IMR-90 (cell line): ENCODE results near the gene PRXL2B. TPM values are rescaled to one million over a fixed set of nuclear protein-coding genes. Genes with fewer than 3 reads are reported as not detected.

Experiments used
- ATAC-seq: fragments of 200-7000 bp; cut with Tn5 transposase; 2 replicates; pipeline ENCODE4 v1.9.1; 2020; ENCODE audit warnings: low read depth, mild to moderate bottlenecking, moderate library complexity
- BruUV-seq: library from RNA; stranded (reverse); fragments of 400-500 nt; replicated peaks from 2 replicates; lab custom pipeline; 2021; lab: Mats Ljungman, UMichigan
- CTCF ChIA-PET: fragments of 300-600 bp; formaldehyde crosslinking; extraction: SDS; loops from one replicate; lab custom pipeline; 2021; ENCODE audit warnings: antibody characterized with exemption; lab: Yijun Ruan, JAX
- POLR2A ChIA-PET: fragments of 300-600 bp; sonication (Branson Sonifier 250); formaldehyde crosslinking; loops from one replicate; lab custom pipeline; 2022; ENCODE audit warnings: antibody characterized with exemption; ENCODE audit not compliant: unreplicated experiment; lab: Charles Lee
- DNase-seq: peaks from one replicate; pipeline ENCODE4 v3.0.0; 2013
- H2AFZ ChIP-seq: replicated peaks from 2 replicates; pipeline ENCODE3; 2013; ENCODE audit warnings: low read length, mild to moderate bottlenecking; ENCODE audit not compliant: poor library complexity
- H2AK5ac ChIP-seq: 2 replicates; pipeline ENCODE4 v1.6.1; 2013; ENCODE audit warnings: low read depth, low read length, inconsistent platforms
- H2AK9ac ChIP-seq: replicated peaks from 2 replicates; pipeline ENCODE3; 2013; ENCODE audit warnings: mild to moderate bottlenecking, low read depth, low read length, moderate library complexity; ENCODE audit not compliant: poor library complexity
- H2BK120ac ChIP-seq: 2 replicates; pipeline ENCODE4 v1.6.1; 2013; ENCODE audit warnings: low read depth, low read length, inconsistent platforms
- H2BK15ac ChIP-seq: 3 replicates; pipeline ENCODE4 v1.6.1; 2013; ENCODE audit warnings: low read depth, low read length, inconsistent platforms
- H2BK20ac ChIP-seq: 2 replicates; pipeline ENCODE4 v1.6.1; 2013; ENCODE audit warnings: low read depth, mild to moderate bottlenecking, inconsistent platforms, low read length, moderate library complexity
- H2BK5ac ChIP-seq: 2 replicates; pipeline ENCODE4 v1.6.1; 2013; ENCODE audit warnings: mild to moderate bottlenecking, low read depth, low read length, inconsistent platforms; ENCODE audit not compliant: poor library complexity, severe bottlenecking
- H3K14ac ChIP-seq: replicated peaks from 2 replicates; pipeline ENCODE4 v1.6.1; 2013; ENCODE audit warnings: low read depth, low read length, inconsistent platforms
- H3K18ac ChIP-seq: 2 replicates; pipeline ENCODE4 v1.6.1; 2013; ENCODE audit warnings: low read depth, low read length, control low read depth
- H3K23ac ChIP-seq: 2 replicates; pipeline ENCODE4 v1.6.1; 2013; ENCODE audit warnings: low read depth, low read length, inconsistent platforms
- H3K27ac ChIP-seq: 2 replicates; pipeline ENCODE4 v1.5.1; 2013; ENCODE audit warnings: mild to moderate bottlenecking, control low read depth, low read length; ENCODE audit not compliant: insufficient read depth
- H3K27me3 ChIP-seq: 2 replicates; pipeline ENCODE4 v1.6.1; 2013; ENCODE audit warnings: low read length; ENCODE audit not compliant: control insufficient read depth, insufficient read depth
- H3K36me3 ChIP-seq: 2 replicates; pipeline ENCODE4 v1.6.1; 2013; ENCODE audit warnings: low read length, mixed read lengths; ENCODE audit not compliant: control insufficient read depth, insufficient read depth
- H3K4ac ChIP-seq: 2 replicates; pipeline ENCODE4 v1.6.1; 2013; ENCODE audit warnings: low read depth, low read length, inconsistent platforms
- H3K4me1 ChIP-seq: 2 replicates; pipeline ENCODE4 v1.6.1; 2013; ENCODE audit warnings: low read length, mixed read lengths; ENCODE audit not compliant: control insufficient read depth, insufficient read depth
- H3K4me2 ChIP-seq: 2 replicates; pipeline ENCODE4 v1.6.1; 2013; ENCODE audit warnings: low read depth, mild to moderate bottlenecking, control low read depth, low read length, moderate library complexity
- H3K4me3 ChIP-seq: 2 replicates; pipeline ENCODE4 v1.5.1; 2013; ENCODE audit warnings: low read depth, mild to moderate bottlenecking, control low read depth, low read length, moderate library complexity; ENCODE audit not compliant: insufficient read depth
- H3K56ac ChIP-seq: 2 replicates; pipeline ENCODE4 v1.6.1; 2013; ENCODE audit warnings: low read length, inconsistent platforms; ENCODE audit not compliant: insufficient read depth; ENCODE audit errors: extremely low read depth
- H3K79me1 ChIP-seq, 2 experiments: 2 replicates each; pipeline ENCODE4 v1.6.1; 2013; ENCODE audit warnings: low read length in 2 of 2, inconsistent platforms in 1 of 2, low read depth in 1 of 2
- H3K9ac ChIP-seq: 2 replicates; pipeline ENCODE4 v1.6.1; 2013; ENCODE audit warnings: low read depth, low read length, control low read depth
- H3K9me1 ChIP-seq: 2 replicates; pipeline ENCODE4 v1.6.1; 2013; ENCODE audit warnings: low read length, inconsistent platforms; ENCODE audit not compliant: insufficient read depth
- H3K9me3 ChIP-seq: 2 replicates; pipeline ENCODE4 v1.6.1; 2013; ENCODE audit warnings: low read length; ENCODE audit not compliant: control insufficient read depth, insufficient read depth
- H4K20me1 ChIP-seq: 2 replicates; pipeline ENCODE4 v1.6.1; 2013; ENCODE audit warnings: low read length, inconsistent platforms; ENCODE audit not compliant: insufficient read depth
- H4K5ac ChIP-seq: 2 replicates; pipeline ENCODE4 v1.6.1; 2013; ENCODE audit warnings: mild to moderate bottlenecking, low read depth, low read length, control low read depth
- H4K8ac ChIP-seq, 2 experiments: 2 replicates each; pipeline ENCODE4 v1.6.1; 2013; ENCODE audit warnings: low read depth in 2 of 2, low read length in 2 of 2, control low read depth in 1 of 2, inconsistent platforms in 1 of 2
- H4K91ac ChIP-seq: 2 replicates; pipeline ENCODE4 v1.6.1; 2013; ENCODE audit warnings: low read depth, low read length, inconsistent platforms; ENCODE audit not compliant: insufficient read depth
- BHLHE40 ChIP-seq: fragments of 150-350 bp; IDR thresholded peaks from 2 replicates; pipeline ENCODE4 v1.6.1; 2016; ENCODE audit warnings: mild to moderate bottlenecking, low read depth, low read length
- CEBPB ChIP-seq: IDR thresholded peaks from 2 replicates; pipeline ENCODE4 v1.6.1; 2012; ENCODE audit warnings: low read depth, low read length, improper control_type of control experiment
- CHD1 ChIP-seq: IDR thresholded peaks from 2 replicates; pipeline ENCODE4 v1.6.1; 2012; ENCODE audit warnings: low read depth, low read length, improper control_type of control experiment
- CTCF ChIP-seq: conservative IDR thresholded peaks from 2 replicates; pipeline ENCODE4 v1.5.1; 2012; ENCODE audit warnings: mild to moderate bottlenecking, low read depth, low read length, improper control_type of control experiment
- ELK1 ChIP-seq: fragments of 150-350 bp; IDR thresholded peaks from 2 replicates; pipeline ENCODE4 v1.6.1; 2016; ENCODE audit warnings: low read depth, mild to moderate bottlenecking, low read length, moderate library complexity, borderline replicate concordance
- FOS ChIP-seq: fragments of 150-350 bp; IDR thresholded peaks from 2 replicates; pipeline ENCODE4 v1.6.1; 2016; ENCODE audit warnings: low read depth, low read length
- MAFK ChIP-seq: IDR thresholded peaks from 2 replicates; pipeline ENCODE4 v1.6.1; 2012; ENCODE audit warnings: low read depth, low read length, improper control_type of control experiment
- MAZ ChIP-seq: IDR thresholded peaks from 2 replicates; pipeline ENCODE4 v1.6.1; 2012; ENCODE audit warnings: low read depth, mild to moderate bottlenecking, low read length, improper control_type of control experiment, moderate library complexity, borderline replicate concordance
- MXI1 ChIP-seq: IDR thresholded peaks from 2 replicates; pipeline ENCODE4 v1.6.1; 2012; ENCODE audit warnings: low read depth, mild to moderate bottlenecking, low read length, moderate library complexity, borderline replicate concordance
- NFE2L2 ChIP-seq: fragments of 150-350 bp; IDR thresholded peaks from 2 replicates; pipeline ENCODE4 v1.6.1; 2016; ENCODE audit warnings: low read depth, mild to moderate bottlenecking, low read length
- RAD21 ChIP-seq: IDR thresholded peaks from 2 replicates; pipeline ENCODE4 v1.6.1; 2012; ENCODE audit warnings: low read length, improper control_type of control experiment
- RCOR1 ChIP-seq: IDR thresholded peaks from 2 replicates; pipeline ENCODE4 v1.6.1; 2012; ENCODE audit warnings: mild to moderate bottlenecking, low read length, improper control_type of control experiment; ENCODE audit not compliant: insufficient replicate concordance
- RFX5 ChIP-seq: IDR thresholded peaks from 2 replicates; pipeline ENCODE4 v1.8.0; 2012; ENCODE audit warnings: low read depth, mild to moderate bottlenecking, low read length, moderate library complexity
- SMC3 ChIP-seq: fragments of 150-350 bp; IDR thresholded peaks from 2 replicates; pipeline ENCODE4 v1.6.1; 2016; ENCODE audit warnings: low read depth, mild to moderate bottlenecking, antibody characterized with exemption, low read length, moderate library complexity
- WGBS, 2 experiments: methylation state at CpG; one replicate each; pipeline versions ENCODE4 v1.1.5 to v1.1.7; 2013; ENCODE audit warnings: missing lambda C conversion rate in 2 of 2; ENCODE audit not compliant: insufficient read length in 1 of 2; ENCODE audit errors: extremely low coverage in 2 of 2; 5-methylcytosine and 5-hydroxymethylcytosine counted together
- dilution Hi-C: fragments of 300-500 bp; cut with HindIII; formaldehyde crosslinking; loops from one replicate; pipeline ENCODE4 v1.14.3; 2018; ENCODE audit warnings: low sequenced_read_pairs; ENCODE audit not compliant: unreplicated experiment
- in situ Hi-C: fragments of 300-500 bp; cut with MboI; formaldehyde crosslinking; loops from 3 replicates; pipeline ENCODE4 v1.14.3; 2019; ENCODE audit warnings: low sequenced_read_pairs, inconsistent platforms, mixed read lengths
- intact Hi-C: fragments of 100-400 bp; cut with micrococcal nuclease; formaldehyde crosslinking; loops from 2 replicates; pipeline ENCODE4 v1.10.0; 2022
- polyA plus RNA-seq, 3 experiments: library from polyadenylated mRNA; depleted of rRNA; stranded (reverse); fragments of >200 nt; gene quantifications; 2 replicates each; pipeline ENCODE4 v1.2.3, GENCODE V29; 2012; ENCODE audit warnings: low replicate concordance in 1 of 3
- total RNA-seq: library from RNA; depleted of rRNA; stranded (reverse); fragments of >200 nt; gene quantifications from 2 replicates; pipeline ENCODE4 v1.2.3, GENCODE V29; 2012

PRXL2B gene
- total and polyA plus RNA-seq, 2 of the 4 experiments (the other 2 are of a cell fraction): 10.9 to 22.3 TPM

- in situ Hi-C loops: no loop called here
- WGBS, 2 experiments: no CpG with 5 or more reads among the region's 9 CpGs
- no peak overlapping the region for H2BK15ac ChIP-seq
- no peak for TF ChIP-seq CEBPB
- TF ChIP-seq MAZ: no peak
- TF ChIP-seq NFE2L2: no peak
- TF ChIP-seq RCOR1: no peak
- TF ChIP-seq CTCF: no peak
- no peak for TF ChIP-seq BHLHE40
- TF ChIP-seq RAD21: no peak
- TF ChIP-seq MAFK: no peak
- TF ChIP-seq RFX5: no peak
- TF ChIP-seq SMC3: no peak
- TF ChIP-seq FOS: no peak
- no peak for TF ChIP-seq CHD1
- TF ChIP-seq MXI1: no peak
- TF ChIP-seq ELK1: no peak
- H3K4me1 ChIP-seq: no peaks in the 10 kb centered on the region
- H2AFZ ChIP-seq: no peak overlapping the region
- BruUV-seq: no TSS peak
- H3K9me3 ChIP-seq: peaks cover 3% of the 10 kb centered on the region
- H3K18ac ChIP-seq: no peak overlapping the region
- no peak overlapping the region for H2AK9ac ChIP-seq
- H3K27ac ChIP-seq: no peak overlapping the region
- no peak overlapping the region for H2BK20ac ChIP-seq
- no peak overlapping the region for H3K4me2 ChIP-seq
- no peak overlapping the region for H3K23ac ChIP-seq
- no peak overlapping the region for H3K4me3 ChIP-seq
- H4K8ac ChIP-seq: no peak overlapping the region
- peaks cover 25% of the 10 kb centered on the region for H3K27me3 ChIP-seq
- no peaks in the 10 kb centered on the region for H3K36me3 ChIP-seq
- intact Hi-C loops: no loop called here
- no peak overlapping the region for H3K9ac ChIP-seq
- H3K4ac ChIP-seq: no peak overlapping the region
- peak; percentile 25 for DNase-seq
- ATAC-seq: no peak
- H2AK5ac ChIP-seq: no peak overlapping the region
- no peaks in the 10 kb centered on the region for H3K79me1 ChIP-seq
- ChIA-PET POLR2A (no interaction called here), CTCF (no interaction called here)
- no peaks in the 10 kb centered on the region for H4K20me1 ChIP-seq
- no peaks in the 10 kb centered on the region for H3K9me1 ChIP-seq
- dilution Hi-C loops: no loop called here
- H3K14ac ChIP-seq: no peak overlapping the region
- no peak overlapping the region for H2BK120ac ChIP-seq
- no peak overlapping the region for H3K56ac ChIP-seq
- H4K91ac ChIP-seq: no peak overlapping the region
- H2BK5ac ChIP-seq: no peak overlapping the region
- H4K5ac ChIP-seq: no peak overlapping the region
These were observed 12.2 kb upstream of the PRXL2B start for GRCh38 chr1:2574350-2574749.
